Activated CD4-positive, alpha-beta T cell treated with anti-CD3 and anti-CD28 coated beads for 1 hour (primary cell): ENCODE results near the gene SNCB.

Experiments used
- DNase-seq: peaks from one replicate; pipeline ENCODE4 v3.0.0-alpha.2; 2020

SNCB gene

GRCh38 chr5:176643491-176644219 lies 13.3 kb upstream of the SNCB start:
- no peak for DNase-seq

- no peak for DNase-seq
Measured at GRCh38 chr5:176642675-176643490, 12.5 kb upstream of the SNCB start.

GRCh38 chr5:176640616-176641015 lies 10.3 kb upstream of the SNCB start:
- no peak for DNase-seq

- DNase-seq: no peak
Measured at GRCh38 chr5:176639981-176640380, 9.6 kb upstream of the SNCB start.

- no peak for DNase-seq
Measured at GRCh38 chr5:176639208-176639607, 8.9 kb upstream of the SNCB start.

GRCh38 chr5:176638437-176638836 lies 8.1 kb upstream of the SNCB start:
- DNase-seq: no peak

GRCh38 chr5:176637556-176637955 lies 7.2 kb upstream of the SNCB start:
- DNase-seq: no peak

- no peak for DNase-seq
Measured at GRCh38 chr5:176636426-176636825, 6.1 kb upstream of the SNCB start.

GRCh38 chr5:176633598-176633997 lies 3.3 kb upstream of the SNCB start:
- DNase-seq: no peak

- no peak for DNase-seq
Measured at GRCh38 chr5:176632745-176633144, 2.4 kb upstream of the SNCB start.

GRCh38 chr5:176631383-176632200 lies 1.3 kb upstream of the SNCB start:
- no peak for DNase-seq

- DNase-seq: no peak
Measured at GRCh38 chr5:176630681-176631222, 418 bp upstream of the SNCB start.

- no peak for DNase-seq
Measured at GRCh38 chr5:176629317-176629852, 949 bp downstream of the SNCB start.

- DNase-seq: no peak
Measured at GRCh38 chr5:176628406-176629228, 1.7 kb downstream of the SNCB start.

- no peak for DNase-seq
Measured at GRCh38 chr5:176627582-176627981, 2.8 kb downstream of the SNCB start.

- no peak for DNase-seq
Measured at GRCh38 chr5:176626876-176627236, 3.5 kb downstream of the SNCB start.

- DNase-seq: no peak
Measured at GRCh38 chr5:176625966-176626875, 4.1 kb downstream of the SNCB start.

- DNase-seq: no peak
Measured at GRCh38 chr5:176625512-176625911, 4.8 kb downstream of the SNCB start.

- DNase-seq: no peak
Measured at GRCh38 chr5:176624938-176625337, 5.4 kb downstream of the SNCB start.

- no peak for DNase-seq
Measured at GRCh38 chr5:176624142-176624541, 6.2 kb downstream of the SNCB start.

GRCh38 chr5:176621661-176622079 lies 8.7 kb downstream of the SNCB start:
- no peak for DNase-seq
